Activated T-cell treated with anti-CD3 and anti-CD28 coated beads, Interleukin-2, amount 50 U/mL, for 1 hour (primary cell): Measurements from ENCODE around the gene PKNOX2.

Source experiments
- DNase-seq: peaks from one replicate; pipeline ENCODE4 v3.0.0-alpha.2; 2020

PKNOX2 gene

GRCh38 chr11:125390946-125391345 lies 226.4 kb downstream of the PKNOX2 start:
- DNase-seq = no peak

GRCh38 chr11:125393331-125393730 lies 228.8 kb downstream of the PKNOX2 start:
- DNase-seq = no peak

- no peak for DNase-seq
These were observed 229.7 kb downstream of the PKNOX2 start for GRCh38 chr11:125394296-125394695.

- no peak for DNase-seq
These were observed 232.9 kb downstream of the PKNOX2 start for GRCh38 chr11:125397421-125397820.

GRCh38 chr11:125398475-125398874 lies 233.9 kb downstream of the PKNOX2 start:
- no peak for DNase-seq

GRCh38 chr11:125398994-125399640 lies 234.6 kb downstream of the PKNOX2 start:
- no peak for DNase-seq

GRCh38 chr11:125399945-125400344 lies 235.4 kb downstream of the PKNOX2 start:
- DNase-seq = no peak

GRCh38 chr11:125401235-125401634 lies 236.7 kb downstream of the PKNOX2 start:
- no peak for DNase-seq

GRCh38 chr11:125401746-125402145 lies 237.2 kb downstream of the PKNOX2 start:
- no peak for DNase-seq

GRCh38 chr11:125402435-125402834 lies 237.9 kb downstream of the PKNOX2 start:
- DNase-seq = no peak

- no peak for DNase-seq
These were observed 239.7 kb downstream of the PKNOX2 start for GRCh38 chr11:125404157-125404810.

- peak; percentile 73 for DNase-seq
These were observed 240.6 kb downstream of the PKNOX2 start for GRCh38 chr11:125404811-125405790.

GRCh38 chr11:125407046-125407445 lies 242.5 kb downstream of the PKNOX2 start:
- no peak for DNase-seq

GRCh38 chr11:125408311-125408711 lies 243.8 kb downstream of the PKNOX2 start:
- no peak for DNase-seq

- peak; percentile 7 for DNase-seq
These were observed 245.5 kb downstream of the PKNOX2 start for GRCh38 chr11:125410091-125410490.

GRCh38 chr11:125412177-125412496 lies 247.6 kb downstream of the PKNOX2 start:
- no peak for DNase-seq

- no peak for DNase-seq
These were observed 248.0 kb downstream of the PKNOX2 start for GRCh38 chr11:125412509-125412908.

- DNase-seq = no peak
These were observed 248.7 kb downstream of the PKNOX2 start for GRCh38 chr11:125413226-125413625.

- DNase-seq = no peak
These were observed 249.6 kb downstream of the PKNOX2 start for GRCh38 chr11:125414121-125414520.

- no peak for DNase-seq
These were observed 252.7 kb downstream of the PKNOX2 start for GRCh38 chr11:125416981-125417935.

- no peak for DNase-seq
These were observed 253.8 kb downstream of the PKNOX2 start for GRCh38 chr11:125418396-125418795.

- DNase-seq = no peak
These were observed 258.1 kb downstream of the PKNOX2 start for GRCh38 chr11:125422681-125423080.
